ENCODE measurements around the gene NUB1. TPM values are rescaled to one million over a fixed set of nuclear protein-coding genes. Genes with fewer than 3 reads are reported as not detected.

NUB1 gene
- total RNA-seq, 4 donors from 2014 or later, result 40.1 to 48.3 (median 47.5) TPM

DNA sequence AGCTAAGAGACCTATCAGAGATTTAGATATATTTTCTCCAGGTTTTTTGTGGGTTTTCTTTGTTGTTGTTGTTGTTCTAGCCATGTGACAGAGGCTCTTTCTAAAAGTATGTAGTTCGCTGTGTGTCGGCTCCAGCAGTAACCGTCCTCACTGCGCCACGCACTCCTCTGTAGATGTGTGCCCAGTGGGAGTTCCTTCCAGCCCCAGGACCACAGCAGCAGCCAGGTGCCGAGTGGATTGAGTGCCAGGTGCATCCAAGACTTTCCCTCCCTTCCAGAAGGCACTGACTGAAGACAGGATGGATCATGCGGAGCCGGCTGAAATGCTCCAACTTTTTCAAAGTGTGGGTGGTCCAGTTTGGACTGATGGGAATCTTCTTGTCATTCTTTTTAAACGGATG, 36.4 kb downstream of the NUB1 start:
- intact Hi-C loops (cut with DNase I; ENCODE audit: low total_unique reads), result loop anchor here (10.0 kb wide), 1 partner anchor 377 kb away; no protein-coding TSS in a partner anchor
- H3K4me3 ChIP-seq (ENCODE audit: low read depth, poor library complexity, severe bottlenecking), result no peak overlapping the region
- 77 to 80% methylated on average over 9 of the region's 9 CpGs for WGBS, 2 donors
- TF ChIP-seq, protein P1, sequence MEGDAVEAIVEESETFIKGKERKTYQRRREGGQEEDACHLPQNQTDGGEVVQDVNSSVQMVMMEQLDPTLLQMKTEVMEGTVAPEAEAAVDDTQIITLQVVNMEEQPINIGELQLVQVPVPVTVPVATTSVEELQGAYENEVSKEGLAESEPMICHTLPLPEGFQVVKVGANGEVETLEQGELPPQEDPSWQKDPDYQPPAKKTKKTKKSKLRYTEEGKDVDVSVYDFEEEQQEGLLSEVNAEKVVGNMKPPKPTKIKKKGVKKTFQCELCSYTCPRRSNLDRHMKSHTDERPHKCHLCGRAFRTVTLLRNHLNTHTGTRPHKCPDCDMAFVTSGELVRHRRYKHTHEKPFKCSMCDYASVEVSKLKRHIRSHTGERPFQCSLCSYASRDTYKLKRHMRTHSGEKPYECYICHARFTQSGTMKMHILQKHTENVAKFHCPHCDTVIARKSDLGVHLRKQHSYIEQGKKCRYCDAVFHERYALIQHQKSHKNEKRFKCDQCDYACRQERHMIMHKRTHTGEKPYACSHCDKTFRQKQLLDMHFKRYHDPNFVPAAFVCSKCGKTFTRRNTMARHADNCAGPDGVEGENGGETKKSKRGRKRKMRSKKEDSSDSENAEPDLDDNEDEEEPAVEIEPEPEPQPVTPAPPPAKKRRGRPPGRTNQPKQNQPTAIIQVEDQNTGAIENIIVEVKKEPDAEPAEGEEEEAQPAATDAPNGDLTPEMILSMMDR (IDR thresholded peaks at IDR 0.05), result no peak
- TF ChIP-seq POLR2A (IDR thresholded peaks at IDR 0.05), result no peak
- peak in 1 of 2 donors; percentile 81 for DNase-seq (ENCODE audit: low spot score in 2 of 2)

DNA sequence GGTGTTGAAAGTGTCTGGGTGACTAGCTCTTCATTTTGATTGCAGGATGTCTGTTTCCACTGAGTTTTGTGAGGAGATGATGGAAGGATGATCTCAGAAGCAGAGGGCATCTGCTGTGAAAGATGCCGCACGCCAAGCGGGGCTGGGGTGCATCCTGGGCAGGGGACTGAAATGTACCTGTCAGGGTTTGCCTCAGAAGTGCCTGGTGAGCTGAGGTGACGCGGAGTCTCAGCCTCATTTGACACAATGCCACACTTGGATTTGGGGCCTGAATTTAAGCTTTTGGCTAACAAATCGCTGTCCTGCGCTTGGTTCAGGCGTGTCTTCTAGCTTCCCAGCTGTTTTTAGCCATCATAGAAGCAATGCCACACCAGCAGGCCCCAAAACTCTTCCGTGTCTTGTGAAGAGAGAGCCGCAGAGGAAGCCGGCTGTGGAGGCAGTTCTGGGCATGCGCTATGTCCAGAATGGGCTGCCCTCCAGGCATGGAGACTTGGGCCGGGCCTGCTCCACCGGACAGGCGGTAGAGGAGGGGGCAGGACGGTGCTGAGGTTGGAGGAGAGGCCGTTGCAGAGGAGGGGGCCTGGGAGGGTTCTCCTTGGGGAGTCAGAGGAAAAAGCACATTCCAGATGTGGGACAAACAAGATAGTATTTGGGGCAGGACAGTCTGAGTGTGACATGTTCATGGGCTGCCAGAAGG, 37.0 kb downstream of the NUB1 start:
- intact Hi-C loops (cut with DNase I; ENCODE audit: low total_unique reads), result loop anchor here (10.0 kb wide), 1 partner anchor 376 kb away; no protein-coding TSS in a partner anchor
- TF ChIP-seq POLR2A (IDR thresholded peaks at IDR 0.05), result no peak
- TF ChIP-seq, protein P1 (IDR thresholded peaks at IDR 0.05), result no peak
- DNase-seq (ENCODE audit: low spot score in 2 of 2), result peak in 1 of 2 donors; percentile 82
- no peak overlapping the region for H3K4me3 ChIP-seq (ENCODE audit: low read depth, poor library complexity, severe bottlenecking)
- WGBS, 2 donors, result 82 to 87% methylated on average over 17 of the region's 17 CpGs

DNA sequence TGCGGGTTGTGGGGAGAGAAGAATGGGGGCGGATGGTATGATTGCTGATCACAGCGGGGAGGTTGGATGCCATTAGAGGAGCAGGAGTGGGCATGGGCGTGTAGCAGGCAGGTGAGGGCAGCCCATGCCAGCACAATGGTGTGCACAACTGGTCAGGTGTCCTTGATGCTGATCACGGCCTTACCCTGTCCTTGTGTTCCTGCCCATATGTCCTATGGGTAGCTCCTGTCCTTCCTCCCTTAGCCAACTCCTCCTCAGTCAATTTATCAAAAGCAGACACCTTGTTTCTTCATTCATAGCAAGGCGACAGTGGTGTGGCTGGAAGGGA, 37.5 kb downstream of the NUB1 start:
- DNase-seq (ENCODE audit: low spot score in 2 of 2), result peak in 1 of 2 donors; percentile 54
- H3K4me3 ChIP-seq (ENCODE audit: low read depth, poor library complexity, severe bottlenecking), result no peak overlapping the region
- 82 to 87% methylated on average over 6 of the region's 6 CpGs for WGBS, 2 donors
- intact Hi-C loops (cut with DNase I; ENCODE audit: low total_unique reads), result loop anchor here (10.0 kb wide), 1 partner anchor 376 kb away; no protein-coding TSS in a partner anchor
- TF ChIP-seq, protein P1 (IDR thresholded peaks at IDR 0.05), result no peak
- no peak for TF ChIP-seq POLR2A (IDR thresholded peaks at IDR 0.05)

GRCh38 chr7:151379534-151380198, 38.1 kb downstream of the NUB1 start:
- TF ChIP-seq, protein P1 (IDR thresholded peaks at IDR 0.05), result no peak
- no peak for TF ChIP-seq POLR2A (IDR thresholded peaks at IDR 0.05)
- H3K4me3 ChIP-seq (ENCODE audit: low read depth, poor library complexity, severe bottlenecking), result no peak overlapping the region
- DNase-seq (ENCODE audit: low spot score in 2 of 2), result no peak
- WGBS, 2 donors, result 82 to 91% methylated on average over 10 to 16 of the region's 25 CpGs
- intact Hi-C loops (cut with DNase I; ENCODE audit: low total_unique reads), result loop anchor here (10.0 kb wide), 1 partner anchor 375 kb away; no protein-coding TSS in a partner anchor

- TF ChIP-seq POLR2A (IDR thresholded peaks at IDR 0.05), result no peak
- TF ChIP-seq, protein P1 (IDR thresholded peaks at IDR 0.05), result no peak
- peak in 1 of 2 donors; percentile 83 for DNase-seq (ENCODE audit: low spot score in 2 of 2)
- H3K4me3 ChIP-seq (ENCODE audit: low read depth, poor library complexity, severe bottlenecking), result no peak overlapping the region
- intact Hi-C loops (cut with DNase I; ENCODE audit: low total_unique reads), result no loop called here
- 82% methylated on average over 28 to 32 of the region's 32 CpGs for WGBS, 2 donors
These were observed 38.8 kb downstream of the NUB1 start for GRCh38 chr7:151380199-151381097.
